Loucy (cell line): ENCODE results near the gene NDST1.

Experiments
- CTCF ChIP-seq: fragments of 200-600 bp; sonication (generic); conservative IDR thresholded peaks from 2 replicates; pipeline ENCODE4 v1.5.1; 2014; ENCODE audit warnings: mild to moderate bottlenecking, antibody characterized with exemption, low read length
- EZH2phosphoT487 ChIP-seq: fragments of 200-600 bp; IDR thresholded peaks from 2 replicates; pipeline ENCODE4 v1.6.1; 2018; ENCODE audit warnings: antibody characterized with exemption, mild to moderate bottlenecking, moderate library complexity, borderline replicate concordance

- TF ChIP-seq CTCF (no peak), EZH2phosphoT487 (no peak)
These were observed 25.1 kb downstream of the NDST1 start for GRCh38 chr5:150532996-150533395.
